HFF-Myc (cell line): ENCODE data around the gene TWIST1.

Experiments
- DNase-seq: peaks from one replicate; pipeline ENCODE4 v3.0.0-alpha.2; 2011; ENCODE audit warnings: low read depth; ENCODE audit errors: extremely low read depth
- H3K4me3 ChIP-seq: replicated peaks from 2 replicates; pipeline ENCODE4 v1.5.1; 2011; ENCODE audit warnings: low read depth, mild to moderate bottlenecking, control low read depth, low read length
- CTCF ChIP-seq: IDR thresholded peaks from 2 replicates; pipeline ENCODE4 v1.5.1; 2012; ENCODE audit warnings: mild to moderate bottlenecking, low read depth, low read length, control low read depth; ENCODE audit errors: missing control alignments

The TWIST1 gene

GRCh38 chr7:19089378-19089777 is 28.1 kb downstream of the TWIST1 start:
- DNase-seq, result no peak
- TF ChIP-seq CTCF, result no peak
- H3K4me3 ChIP-seq, result no peak overlapping the region

- H3K4me3 ChIP-seq, result no peak overlapping the region
- DNase-seq, result no peak
- no peak for TF ChIP-seq CTCF
These were observed 37.3 kb downstream of the TWIST1 start for GRCh38 chr7:19080093-19080492.

- TF ChIP-seq CTCF, result no peak
- DNase-seq, result no peak
- H3K4me3 ChIP-seq, result no peak overlapping the region
These were observed 38.4 kb downstream of the TWIST1 start for GRCh38 chr7:19079066-19079465.

- no peak for DNase-seq
- H3K4me3 ChIP-seq, result no peak overlapping the region
- TF ChIP-seq CTCF, result peak; percentile 10
These were observed 47.6 kb downstream of the TWIST1 start for GRCh38 chr7:19069842-19070241.

- no peak for TF ChIP-seq CTCF
- no peak for DNase-seq
- H3K4me3 ChIP-seq, result no peak overlapping the region
These were observed 51.3 kb downstream of the TWIST1 start for GRCh38 chr7:19066170-19066569.
